Erythroblast (primary cell): ENCODE measurements around the gene MED12L.
A peak's percentile ranks its signal among the peaks of the same experiment; 100 is the strongest.

ENCODE experiments used
- DNase-seq, 2 experiments: peaks; one replicate each; lab custom pipeline; 2025; lab: John Stamatoyannopoulos, UW
- GATA1 ChIP-seq: IDR thresholded peaks from 2 replicates; pipeline ENCODE4 v1.6.1; 2011; ENCODE audit warnings: low read depth, mild to moderate bottlenecking, control low read depth, low read length, moderate library complexity
- POLR2A ChIP-seq: IDR thresholded peaks from 2 replicates; pipeline ENCODE4 v1.6.1; 2011; ENCODE audit warnings: mild to moderate bottlenecking, low read length

Gene MED12L

GRCh38 chr3:151477591-151478334 is 392.3 kb downstream of the MED12L start:
- TF ChIP-seq POLR2A (no peak), GATA1 (no peak)
- DNase-seq = no peak

GRCh38 chr3:151478335-151478697 is 392.9 kb downstream of the MED12L start:
- no peak for DNase-seq
- TF ChIP-seq POLR2A (no peak), GATA1 (no peak)

GRCh38 chr3:151479452-151479851 is 394.0 kb downstream of the MED12L start:
- no peak for TF ChIP-seq GATA1
- no peak for TF ChIP-seq POLR2A
- DNase-seq = no peak

GRCh38 chr3:151480492-151480891 is 395.0 kb downstream of the MED12L start:
- no peak for DNase-seq
- TF ChIP-seq POLR2A (no peak), GATA1 (no peak)

- TF ChIP-seq POLR2A (no peak), GATA1 (no peak)
- DNase-seq = no peak
Measured at GRCh38 chr3:151483488-151483887, 398.0 kb downstream of the MED12L start.

- DNase-seq = peak; percentile 6 to 62
- no peak for TF ChIP-seq GATA1
- no peak for TF ChIP-seq POLR2A
Measured at GRCh38 chr3:151483961-151484520, 398.6 kb downstream of the MED12L start.
